K562 (cell line): ENCODE data around the gene NAP1L1. TPM values are rescaled to one million over a fixed set of nuclear protein-coding genes. Genes with fewer than 3 reads are reported as not detected.

ENCODE experiments used
- ASH1L ChIP-seq: fragments of 450-650 bp; IDR thresholded peaks from 2 replicates; pipeline ENCODE4 v1.6.1; 2018; ENCODE audit warnings: borderline replicate concordance, mild to moderate bottlenecking, low read depth; ENCODE audit not compliant: partially characterized antibody
- CBX2 ChIP-seq: fragments of 200-600 bp; sonication (generic); IDR thresholded peaks from one replicate; pipeline ENCODE4 v1.6.1; 2012; ENCODE audit warnings: mild to moderate bottlenecking, low read length, inconsistent platforms; ENCODE audit not compliant: insufficient read depth, poor library complexity, severe bottlenecking
- CREM ChIP-seq: IDR thresholded peaks from 2 replicates; pipeline ENCODE4 v1.6.1; 2014; ENCODE audit warnings: antibody characterized with exemption, low read depth
- EGR1 ChIP-seq: fragments of 450-650 bp; conservative IDR thresholded peaks from 2 replicates; pipeline ENCODE4 v1.6.1; 2017; ENCODE audit warnings: mild to moderate bottlenecking
- EZH2 ChIP-seq: IDR thresholded peaks from 2 replicates; pipeline ENCODE4 v1.6.1; 2012; ENCODE audit warnings: low read depth, mild to moderate bottlenecking, inconsistent platforms, low read length, borderline replicate concordance
- NFRKB ChIP-seq: fragments of 450-650 bp; IDR thresholded peaks from 2 replicates; pipeline ENCODE4 v1.6.1; 2016; ENCODE audit warnings: low read depth
- OTX1 ChIP-seq: fragments of 450-650 bp; formaldehyde crosslinking; IDR thresholded peaks from 2 replicates; pipeline ENCODE4 v1.4.0; 2022; ENCODE audit warnings: mild to moderate bottlenecking
- RFX1 ChIP-seq: fragments of 450-650 bp; IDR thresholded peaks from 2 replicates; pipeline ENCODE4 v1.6.1; 2016; ENCODE audit warnings: mild to moderate bottlenecking, moderate library complexity
- SP1 ChIP-seq: sonication (generic); formaldehyde crosslinking; IDR thresholded peaks from 2 replicates; pipeline ENCODE4 v1.8.1; 2022; ENCODE audit warnings: mild to moderate bottlenecking, missing genetic modification reagents
- U2AF2 ChIP-seq: fragments of 200-400 bp; formaldehyde crosslinking; optimal IDR thresholded peaks from 2 replicates; pipeline ENCODE3; 2017; ENCODE audit warnings: low read depth, mild to moderate bottlenecking, low read length
- UBTF ChIP-seq, 2 experiments: IDR thresholded peaks; 2 replicates each; pipeline ENCODE4 v1.6.1; 2012; ENCODE audit warnings: improper control_type of control experiment in 2 of 2, low read depth in 2 of 2, low read length in 2 of 2, borderline replicate concordance in 1 of 2
- XRCC3 ChIP-seq: fragments of 450-650 bp; IDR thresholded peaks from 2 replicates; pipeline ENCODE4 v1.6.1; 2017; ENCODE audit warnings: mild to moderate bottlenecking, moderate library complexity
- ZBTB8A ChIP-seq: fragments of 450-650 bp; IDR thresholded peaks from 2 replicates; pipeline ENCODE4 v1.6.1; 2018; ENCODE audit warnings: mild to moderate bottlenecking, moderate library complexity; ENCODE audit not compliant: partially characterized antibody
- polyA plus RNA-seq, 8 experiments: library from polyadenylated mRNA; depleted of rRNA in 4 of 8; stranded (reverse) in 5 of 8; unstranded in 3 of 8; fragments of >200 nt; fragmentation: Nextera tagmentation in 2 of 8; fragmentation: Illumina TruSeq in 1 of 8; extraction: Ambion mirVana in 2 of 8; extraction: Trizol in 1 of 8; gene quantifications; 2 replicates each; pipeline versions ENCODE4 v1.2.1 to v1.2.3, GENCODE V29; 2011 to 2014; ENCODE audit warnings: inconsistent platforms in 1 of 8, missing spikeins in 1 of 8
- total RNA-seq, 7 experiments: library from RNA; depleted of rRNA in 6 of 7; stranded (reverse); fragments of >200 nt in 6 of 7; fragmentation: Illumina TruSeq in 2 of 7; extraction: Trizol in 2 of 7; gene quantifications; 2 replicates each; pipeline versions ENCODE4 v1.2.1 to v1.2.3, GENCODE V29; 2011 to 2021; ENCODE audit warnings: low replicate concordance in 1 of 7
- TF ChIP-seq, protein P1 (sequence below), 2 experiments: fragments of 450-650 bp; formaldehyde crosslinking in 1 of 2; IDR thresholded peaks; 2 replicates each; pipeline versions ENCODE4 v1.4.0 to v1.6.1; 2014 to 2020; ENCODE audit warnings: mild to moderate bottlenecking in 2 of 2, borderline replicate concordance in 1 of 2, low read depth in 1 of 2
- TF ChIP-seq, protein P2 (sequence below): IDR thresholded peaks from 2 replicates; pipeline ENCODE4 v1.6.1; 2016; ENCODE audit warnings: missing genetic modification characterization, missing compliant biosample characterization

Gene NAP1L1
- total and polyA plus RNA-seq, 9 of the 15 experiments (the other 6 are each of a cell fraction or from before 2014, with no cell fraction given): 287 to 747 (median 450) TPM

- TF ChIP-seq UBTF (IDR thresholded peaks at IDR 0.05; ENCODE audit: borderline replicate concordance in 1 of 2, low read depth in 2 of 2, low read length in 2 of 2): no peak
- TF ChIP-seq CBX2: no peak
- no peak for TF ChIP-seq ZBTB8A
- no peak for TF ChIP-seq EZH2
- no peak for TF ChIP-seq ASH1L
- 0 out of 2 replicates have a peak, but pooled peaks have one; percentile 25 for TF ChIP-seq NFRKB
- no peak for TF ChIP-seq XRCC3
- TF ChIP-seq OTX1 (CRISPR knock-in tag): peak; percentile 56; the same call in 1 of the 2 replicates
- no peak for TF ChIP-seq CREM
- TF ChIP-seq U2AF2: no peak
- no peak for TF ChIP-seq EGR1
- no peak for TF ChIP-seq SP1 (CRISPR knock-in tag)
- no peak for TF ChIP-seq RFX1
- TF ChIP-seq, protein P1, sequence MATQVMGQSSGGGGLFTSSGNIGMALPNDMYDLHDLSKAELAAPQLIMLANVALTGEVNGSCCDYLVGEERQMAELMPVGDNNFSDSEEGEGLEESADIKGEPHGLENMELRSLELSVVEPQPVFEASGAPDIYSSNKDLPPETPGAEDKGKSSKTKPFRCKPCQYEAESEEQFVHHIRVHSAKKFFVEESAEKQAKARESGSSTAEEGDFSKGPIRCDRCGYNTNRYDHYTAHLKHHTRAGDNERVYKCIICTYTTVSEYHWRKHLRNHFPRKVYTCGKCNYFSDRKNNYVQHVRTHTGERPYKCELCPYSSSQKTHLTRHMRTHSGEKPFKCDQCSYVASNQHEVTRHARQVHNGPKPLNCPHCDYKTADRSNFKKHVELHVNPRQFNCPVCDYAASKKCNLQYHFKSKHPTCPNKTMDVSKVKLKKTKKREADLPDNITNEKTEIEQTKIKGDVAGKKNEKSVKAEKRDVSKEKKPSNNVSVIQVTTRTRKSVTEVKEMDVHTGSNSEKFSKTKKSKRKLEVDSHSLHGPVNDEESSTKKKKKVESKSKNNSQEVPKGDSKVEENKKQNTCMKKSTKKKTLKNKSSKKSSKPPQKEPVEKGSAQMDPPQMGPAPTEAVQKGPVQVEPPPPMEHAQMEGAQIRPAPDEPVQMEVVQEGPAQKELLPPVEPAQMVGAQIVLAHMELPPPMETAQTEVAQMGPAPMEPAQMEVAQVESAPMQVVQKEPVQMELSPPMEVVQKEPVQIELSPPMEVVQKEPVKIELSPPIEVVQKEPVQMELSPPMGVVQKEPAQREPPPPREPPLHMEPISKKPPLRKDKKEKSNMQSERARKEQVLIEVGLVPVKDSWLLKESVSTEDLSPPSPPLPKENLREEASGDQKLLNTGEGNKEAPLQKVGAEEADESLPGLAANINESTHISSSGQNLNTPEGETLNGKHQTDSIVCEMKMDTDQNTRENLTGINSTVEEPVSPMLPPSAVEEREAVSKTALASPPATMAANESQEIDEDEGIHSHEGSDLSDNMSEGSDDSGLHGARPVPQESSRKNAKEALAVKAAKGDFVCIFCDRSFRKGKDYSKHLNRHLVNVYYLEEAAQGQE (IDR thresholded peaks at IDR 0.05; ENCODE audit: borderline replicate concordance): no peak
- TF ChIP-seq, protein P1 (CRISPR knock-in tag; IDR thresholded peaks at IDR 0.05; ENCODE audit: low read depth): no peak
- TF ChIP-seq, protein P2, sequence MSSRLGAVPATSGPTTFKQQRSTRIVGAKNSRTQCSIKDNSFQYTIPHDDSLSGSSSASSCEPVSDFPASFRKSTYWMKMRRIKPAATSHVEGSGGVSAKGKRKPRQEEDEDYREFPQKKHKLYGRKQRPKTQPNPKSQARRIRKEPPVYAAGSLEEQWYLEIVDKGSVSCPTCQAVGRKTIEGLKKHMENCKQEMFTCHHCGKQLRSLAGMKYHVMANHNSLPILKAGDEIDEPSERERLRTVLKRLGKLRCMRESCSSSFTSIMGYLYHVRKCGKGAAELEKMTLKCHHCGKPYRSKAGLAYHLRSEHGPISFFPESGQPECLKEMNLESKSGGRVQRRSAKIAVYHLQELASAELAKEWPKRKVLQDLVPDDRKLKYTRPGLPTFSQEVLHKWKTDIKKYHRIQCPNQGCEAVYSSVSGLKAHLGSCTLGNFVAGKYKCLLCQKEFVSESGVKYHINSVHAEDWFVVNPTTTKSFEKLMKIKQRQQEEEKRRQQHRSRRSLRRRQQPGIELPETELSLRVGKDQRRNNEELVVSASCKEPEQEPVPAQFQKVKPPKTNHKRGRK: peak; percentile 91
Measured at GRCh38 chr12:76111209-76111749, 26.8 kb upstream of the NAP1L1 start (continued).
